ENCODE measurements around the gene MX1.

GRCh38 chr21:41402796-41403195, 23.2 kb upstream of the MX1 start:
- TF ChIP-seq CTCF (conservative IDR thresholded peaks at IDR 0.05; ENCODE audit: low read length) (no peak), EZH2phosphoT487 (IDR thresholded peaks at IDR 0.05; ENCODE audit: borderline replicate concordance) (no peak)

All from Loucy (cell line).